ENCODE measurements around the gene KCNT1. TPM values are rescaled to one million over a fixed set of nuclear protein-coding genes. Genes with fewer than 3 reads are reported as not detected.

Gene KCNT1
- polyA plus RNA-seq, 1 experiment = not detected

DNA sequence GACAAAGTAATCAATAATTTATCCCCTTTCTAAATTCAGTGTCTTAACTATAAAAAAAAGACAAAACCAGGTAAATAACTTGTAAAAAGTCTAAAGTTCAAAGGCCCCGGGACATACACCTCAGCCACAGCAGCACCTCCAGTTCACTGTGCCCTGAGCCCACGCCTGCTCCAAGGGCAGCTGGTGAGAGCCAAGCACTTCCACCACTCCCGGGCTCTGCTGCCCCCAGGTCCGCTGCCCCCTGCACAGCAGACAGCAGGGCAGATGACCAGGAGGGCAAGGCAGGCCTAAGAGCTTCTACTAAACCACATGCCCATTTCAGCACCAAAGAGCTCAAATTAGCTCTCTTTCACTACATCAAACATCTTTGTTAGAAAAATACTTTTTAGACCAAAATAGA, 113.4 kb downstream of the KCNT1 start:
- H3K27me3 ChIP-seq (ENCODE audit: control insufficient read depth, insufficient read depth, low read length) = no peaks in the 10 kb centered on the region
- DNase-seq (ENCODE audit: low read depth) = no peak
- CTCF ChIA-PET = no interaction called here
- no peak for TF ChIP-seq CTCF (IDR thresholded peaks at IDR 0.05; ENCODE audit: insufficient read depth, low read depth, low read length)
- H3K36me3 ChIP-seq (ENCODE audit: control insufficient read depth, insufficient read depth, low read length) = peaks cover 39% of the 10 kb centered on the region
- POLR2A ChIA-PET = no interaction called here
- H3K4me3 ChIP-seq (ENCODE audit: low read depth, low read length) = no peak overlapping the region

DNA sequence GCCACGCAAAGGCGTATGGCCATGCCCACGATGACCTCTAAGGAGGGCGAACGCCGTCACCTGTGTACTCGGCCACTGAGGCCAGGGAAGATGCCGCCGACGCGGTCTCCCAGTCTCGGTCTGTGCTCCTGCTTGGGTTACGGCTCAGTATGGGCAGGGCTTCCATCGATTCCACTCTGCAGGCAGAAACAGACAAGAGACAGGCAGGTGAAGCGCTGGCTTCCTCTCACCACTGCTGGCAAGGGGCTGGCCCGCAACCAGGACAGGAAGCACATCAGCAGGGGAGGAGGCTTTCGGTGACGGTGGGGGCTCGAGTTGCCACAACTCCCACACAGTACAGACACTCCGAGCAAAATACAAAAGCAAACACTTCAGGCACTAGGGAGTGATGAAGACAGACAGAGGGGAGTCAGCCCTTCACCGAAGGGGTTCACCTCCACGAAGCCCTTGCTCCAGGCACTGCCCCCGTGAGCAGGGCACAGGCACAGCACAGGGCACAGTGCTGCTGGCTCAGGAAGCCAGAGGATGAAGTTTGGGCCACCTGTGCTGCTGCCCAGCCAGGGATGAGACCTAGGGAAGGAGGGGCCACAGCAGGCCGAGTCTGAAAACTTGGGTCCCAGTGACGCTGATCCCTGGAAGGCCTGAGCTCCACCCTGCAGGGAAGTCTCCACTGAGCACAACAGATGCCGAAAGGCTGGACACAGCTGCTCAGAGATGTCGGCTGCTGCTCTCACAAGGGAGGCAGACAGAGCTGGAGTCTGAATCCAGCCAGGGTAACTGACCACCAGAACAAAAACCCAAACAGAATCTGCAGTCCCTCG, 114.1 kb downstream of the KCNT1 start:
- Histone ChIP-seq H3K4me3 (ENCODE audit: low read depth, low read length) (no peak overlapping the region), H3K27me3 (ENCODE audit: control insufficient read depth, insufficient read depth, low read length) (no peaks in the 10 kb centered on the region), H3K36me3 (ENCODE audit: control insufficient read depth, insufficient read depth, low read length) (peaks cover 39% of the 10 kb centered on the region)
- no peak for DNase-seq (ENCODE audit: low read depth)
- TF ChIP-seq CTCF (IDR thresholded peaks at IDR 0.05; ENCODE audit: insufficient read depth, low read depth, low read length) = no peak
- CTCF ChIA-PET = no interaction called here
- POLR2A ChIA-PET = no interaction called here

DNA sequence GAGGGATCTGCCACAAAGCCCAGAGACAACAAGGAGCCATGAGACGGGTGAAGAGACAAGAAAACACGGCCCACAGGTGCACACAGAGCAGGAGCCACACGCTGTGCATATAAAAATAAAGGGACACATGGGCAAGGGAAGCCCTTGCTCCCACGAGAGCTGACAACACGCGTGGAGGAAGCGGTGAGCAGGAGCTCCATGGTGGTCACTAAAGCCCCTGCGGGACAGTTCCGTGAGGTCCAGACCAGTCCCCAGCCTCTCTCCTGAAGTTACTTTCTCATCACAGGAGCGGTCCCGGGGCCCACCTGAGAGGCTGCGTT, 114.6 kb downstream of the KCNT1 start:
- no peak overlapping the region for H3K4me3 ChIP-seq (ENCODE audit: low read depth, low read length)
- H3K36me3 ChIP-seq (ENCODE audit: control insufficient read depth, insufficient read depth, low read length) = peaks cover 38% of the 10 kb centered on the region
- no peak for DNase-seq (ENCODE audit: low read depth)
- CTCF ChIA-PET = no interaction called here
- no peaks in the 10 kb centered on the region for H3K27me3 ChIP-seq (ENCODE audit: control insufficient read depth, insufficient read depth, low read length)
- TF ChIP-seq CTCF (IDR thresholded peaks at IDR 0.05; ENCODE audit: insufficient read depth, low read depth, low read length) = no peak
- POLR2A ChIA-PET = no interaction called here

DNA sequence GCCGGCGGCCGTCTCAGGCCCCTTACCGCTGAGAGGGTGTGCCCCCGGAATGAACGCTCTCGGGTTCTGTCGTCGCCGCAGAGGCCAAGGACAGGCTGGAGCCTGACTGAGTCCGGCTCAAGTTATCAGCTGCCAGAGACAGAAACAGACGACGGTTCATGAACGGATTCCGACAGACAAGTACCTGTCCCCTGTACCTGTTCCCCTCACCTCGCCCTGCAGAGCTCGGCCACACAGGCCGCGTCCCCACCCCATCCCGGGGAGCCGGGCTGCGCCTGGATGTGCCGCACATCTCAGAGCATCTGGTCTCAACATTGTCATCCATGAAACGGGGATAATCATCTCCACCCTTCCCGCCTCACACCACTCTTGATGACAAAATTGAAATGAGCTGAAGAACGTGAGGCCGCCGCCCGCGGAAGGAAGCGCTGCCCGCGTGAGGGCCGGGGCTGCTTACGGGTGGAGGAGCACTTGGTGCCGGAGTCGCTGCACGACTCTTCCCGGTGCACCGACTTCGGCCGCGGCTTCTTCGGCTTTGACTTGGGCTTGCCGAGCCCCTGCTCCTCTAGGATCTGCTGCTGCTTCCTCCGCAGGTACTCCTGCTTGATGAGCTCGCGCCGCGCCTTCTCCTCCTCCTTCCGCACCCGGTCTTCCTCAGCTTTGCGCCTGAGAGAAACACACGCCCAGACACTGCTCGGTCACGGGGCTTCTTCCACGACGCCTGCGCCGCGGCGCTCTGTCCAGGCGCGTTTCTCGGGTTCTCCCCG, 116.1 kb downstream of the KCNT1 start:
- ChIA-PET CTCF (no interaction called here), POLR2A (no interaction called here)
- no peak for TF ChIP-seq CTCF (IDR thresholded peaks at IDR 0.05; ENCODE audit: insufficient read depth, low read depth, low read length)
- DNase-seq (ENCODE audit: low read depth) = no peak
- peaks cover 48% of the 10 kb centered on the region for H3K36me3 ChIP-seq (ENCODE audit: control insufficient read depth, insufficient read depth, low read length)
- H3K4me3 ChIP-seq (ENCODE audit: low read depth, low read length) = no peak overlapping the region
- no peaks in the 10 kb centered on the region for H3K27me3 ChIP-seq (ENCODE audit: control insufficient read depth, insufficient read depth, low read length)

- DNase-seq (ENCODE audit: low read depth) = no peak
- ChIA-PET CTCF (no interaction called here), POLR2A (interaction anchor here (0.6 kb wide), 1 partner anchor 141 kb away, joined by 3 read pairs; no protein-coding TSS in a partner anchor)
- Histone ChIP-seq H3K36me3 (ENCODE audit: control insufficient read depth, insufficient read depth, low read length) (peaks cover 44% of the 10 kb centered on the region), H3K27me3 (ENCODE audit: control insufficient read depth, insufficient read depth, low read length) (no peaks in the 10 kb centered on the region), H3K4me3 (ENCODE audit: low read depth, low read length) (no peak overlapping the region)
- TF ChIP-seq CTCF (IDR thresholded peaks at IDR 0.05; ENCODE audit: insufficient read depth, low read depth, low read length) = no peak
These were observed 116.9 kb downstream of the KCNT1 start for GRCh38 chr9:135818718-135819475.

All from BJ (cell line).